Fibroblast of lung (primary cell): Measurements from ENCODE around the gene ANKRD66.

Source experiments
- EZH2 ChIP-seq: IDR thresholded peaks from 2 replicates; pipeline ENCODE4 v1.5.1; 2012; ENCODE audit warnings: low read length, control low read depth, mild to moderate bottlenecking; ENCODE audit errors: missing control alignments
- TF ChIP-seq, protein P1 (sequence below), 2 donors: IDR thresholded peaks in 1 of 2; conservative IDR thresholded peaks in 1 of 2; 1 replicate in 1 of 2; 2 replicates in 1 of 2; pipeline ENCODE4 v1.5.1; 2011 to 2012; ENCODE audit warnings: low read length in 2 of 2, control low read depth in 1 of 2, inconsistent platforms in 1 of 2, low read depth in 1 of 2, mild to moderate bottlenecking in 1 of 2

DNA sequence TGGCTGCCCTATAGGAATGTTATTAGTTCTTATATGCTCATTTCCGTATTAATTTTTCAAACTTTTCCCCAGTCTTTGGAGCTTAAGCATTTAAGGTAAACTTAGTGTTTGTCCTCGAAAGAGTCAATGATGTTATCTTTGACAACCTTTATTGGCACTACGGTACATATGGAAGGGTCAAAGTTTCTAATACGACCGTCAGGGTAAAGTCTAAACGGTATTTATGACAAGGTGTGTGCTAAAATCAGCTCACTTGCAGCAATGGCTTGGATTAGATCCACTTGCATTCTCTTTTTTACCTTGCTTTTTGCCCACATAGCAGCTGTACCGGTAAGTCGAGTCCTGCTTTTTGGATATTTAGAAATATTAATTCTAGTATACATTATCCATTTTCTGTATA lies 46.4 kb downstream of the ANKRD66 start, which contains the start of gene MEP1A:
- TF ChIP-seq EZH2: no peak
- TF ChIP-seq, protein P1, sequence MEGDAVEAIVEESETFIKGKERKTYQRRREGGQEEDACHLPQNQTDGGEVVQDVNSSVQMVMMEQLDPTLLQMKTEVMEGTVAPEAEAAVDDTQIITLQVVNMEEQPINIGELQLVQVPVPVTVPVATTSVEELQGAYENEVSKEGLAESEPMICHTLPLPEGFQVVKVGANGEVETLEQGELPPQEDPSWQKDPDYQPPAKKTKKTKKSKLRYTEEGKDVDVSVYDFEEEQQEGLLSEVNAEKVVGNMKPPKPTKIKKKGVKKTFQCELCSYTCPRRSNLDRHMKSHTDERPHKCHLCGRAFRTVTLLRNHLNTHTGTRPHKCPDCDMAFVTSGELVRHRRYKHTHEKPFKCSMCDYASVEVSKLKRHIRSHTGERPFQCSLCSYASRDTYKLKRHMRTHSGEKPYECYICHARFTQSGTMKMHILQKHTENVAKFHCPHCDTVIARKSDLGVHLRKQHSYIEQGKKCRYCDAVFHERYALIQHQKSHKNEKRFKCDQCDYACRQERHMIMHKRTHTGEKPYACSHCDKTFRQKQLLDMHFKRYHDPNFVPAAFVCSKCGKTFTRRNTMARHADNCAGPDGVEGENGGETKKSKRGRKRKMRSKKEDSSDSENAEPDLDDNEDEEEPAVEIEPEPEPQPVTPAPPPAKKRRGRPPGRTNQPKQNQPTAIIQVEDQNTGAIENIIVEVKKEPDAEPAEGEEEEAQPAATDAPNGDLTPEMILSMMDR (conservative IDR thresholded peaks at IDR 0.05 in 1 of 2, IDR thresholded peaks at IDR 0.05 in 1 of 2; ENCODE audit: low read depth in 1 of 2, low read length in 2 of 2): no peak
